Myometrial cell (primary cell): ENCODE measurements around the gene BMP2. TPM values are rescaled to one million over a fixed set of nuclear protein-coding genes. Genes with fewer than 3 reads are reported as not detected.

Source experiments
- total RNA-seq: library from RNA; depleted of rRNA; stranded (reverse); fragments of >200 nt; gene quantifications from 2 replicates; pipeline ENCODE4 v1.2.3, GENCODE V29; 2015

Gene BMP2
- total RNA-seq = 0.53 and 1.2 TPM in 2 replicates

DNA sequence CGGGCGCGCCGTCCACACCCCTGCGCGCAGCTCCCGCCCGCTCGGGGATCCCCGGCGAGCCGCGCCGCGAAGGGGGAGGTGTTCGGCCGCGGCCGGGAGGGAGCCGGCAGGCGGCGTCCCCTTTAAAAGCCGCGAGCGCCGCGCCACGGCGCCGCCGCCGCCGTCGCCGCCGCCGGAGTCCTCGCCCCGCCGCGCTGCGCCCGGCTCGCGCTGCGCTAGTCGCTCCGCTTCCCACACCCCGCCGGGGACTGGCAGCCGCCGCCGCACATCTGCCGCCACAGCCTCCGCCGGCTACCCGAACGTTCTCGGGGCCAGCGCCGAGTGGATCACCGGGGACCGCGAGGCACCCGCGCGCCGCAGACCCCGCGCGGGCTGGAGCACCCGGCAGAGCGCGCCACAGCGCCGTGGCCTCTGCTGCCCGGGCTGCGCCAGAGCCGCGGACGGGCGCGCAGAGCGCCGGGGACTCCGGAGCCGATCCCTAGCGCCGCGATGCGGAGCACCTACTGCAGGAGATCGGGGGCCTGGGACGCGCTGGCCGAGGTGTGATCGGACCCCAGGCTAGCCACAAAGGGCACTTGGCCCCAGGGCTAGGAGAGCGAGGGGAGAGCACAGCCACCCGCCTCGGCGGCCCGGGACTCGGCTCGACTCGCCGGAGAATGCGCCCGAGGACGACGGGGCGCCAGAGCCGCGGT is at the start of gene BMP2:
Gene BMP2, plus strand, starts transcription at position 151 of the 692 bp plus-strand sequence. CDS start 2,441 bp downstream, outside the sequence.

